HG03175 (cell line): Measurements from ENCODE around the gene TAS2R31.
A peak's percentile ranks its signal among the peaks of the same experiment; 100 is the strongest.
"Not testable (repeated sequence)": the region's sequence is repeated elsewhere in the genome, so short reads cannot be mapped to it uniquely, and the experiment has no call there.

Experiments
- ATAC-seq: cut with Tn5 transposase; IDR thresholded peaks from one replicate; pipeline ENCODE4 v1.9.1; 2021; ENCODE audit warnings: mild to moderate bottlenecking, moderate library complexity; ENCODE audit not compliant: unreplicated experiment

TAS2R31 gene, protein sequence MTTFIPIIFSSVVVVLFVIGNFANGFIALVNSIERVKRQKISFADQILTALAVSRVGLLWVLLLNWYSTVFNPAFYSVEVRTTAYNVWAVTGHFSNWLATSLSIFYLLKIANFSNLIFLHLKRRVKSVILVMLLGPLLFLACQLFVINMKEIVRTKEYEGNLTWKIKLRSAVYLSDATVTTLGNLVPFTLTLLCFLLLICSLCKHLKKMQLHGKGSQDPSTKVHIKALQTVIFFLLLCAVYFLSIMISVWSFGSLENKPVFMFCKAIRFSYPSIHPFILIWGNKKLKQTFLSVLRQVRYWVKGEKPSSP

DNA sequence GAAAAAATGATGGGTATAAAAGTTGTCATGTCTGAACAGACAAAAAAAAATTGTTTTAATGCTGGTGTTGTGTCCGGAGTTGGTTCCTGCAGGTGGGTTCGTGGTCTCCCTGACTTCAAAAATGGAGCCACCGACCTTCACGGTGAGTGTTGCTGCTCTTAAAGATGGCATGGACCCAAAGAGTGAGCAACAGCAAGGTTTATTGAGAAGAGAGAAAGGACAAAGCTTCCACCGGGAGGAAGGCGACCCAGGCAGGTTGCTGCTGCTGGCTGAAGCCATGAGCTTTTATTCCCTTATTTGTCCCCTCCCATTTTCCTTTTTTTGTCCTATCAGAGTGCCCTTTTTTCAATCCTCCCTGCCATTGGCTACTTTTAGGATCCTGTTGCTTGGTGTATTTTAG, at the start of gene TAS2R31:
Gene TAS2R31 (minus strand): TSS at position 101 of the 400 bp plus-strand sequence. CDS start 72 bp downstream, at position 29.
- no peak for ATAC-seq

DNA sequence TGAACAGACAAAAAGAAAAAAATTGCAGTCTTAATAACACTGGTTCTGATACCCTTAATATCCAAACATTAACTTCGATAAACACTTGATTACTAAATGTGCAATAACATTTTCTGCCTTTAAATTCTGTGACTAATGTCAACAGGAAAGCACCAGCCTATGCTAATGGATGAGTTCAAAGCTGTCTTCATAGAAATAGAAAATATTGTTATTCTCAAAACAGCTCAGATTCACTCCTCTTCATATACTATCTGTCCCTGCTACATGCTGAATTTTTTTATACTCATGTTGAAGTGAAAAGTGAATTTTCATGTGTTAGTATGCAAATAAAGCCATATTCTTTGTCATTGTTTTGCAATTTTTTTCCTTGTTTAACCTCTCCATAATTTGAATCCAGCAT, 47.0 kb upstream of the TAS2R31 start:
- no peak for ATAC-seq

DNA sequence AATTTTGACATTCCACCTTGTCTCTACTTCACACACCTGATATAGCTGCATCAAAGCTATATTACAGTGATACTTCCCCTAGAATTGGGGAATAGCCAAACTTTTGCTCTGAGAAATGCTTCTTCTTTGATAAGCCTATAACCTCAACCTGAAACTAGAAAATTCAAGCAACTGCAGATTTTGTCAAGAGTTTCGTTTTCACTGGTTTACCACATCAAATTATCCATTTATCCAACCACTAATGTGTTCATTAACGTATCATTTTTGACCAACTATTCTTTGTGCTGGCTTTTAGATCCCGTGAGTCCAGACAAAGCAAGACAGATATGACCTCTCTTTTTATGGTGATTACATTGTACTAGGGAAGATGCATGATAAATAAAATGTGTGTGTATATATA, 44.4 kb upstream of the TAS2R31 start:
- ATAC-seq, result peak; percentile 75

DNA sequence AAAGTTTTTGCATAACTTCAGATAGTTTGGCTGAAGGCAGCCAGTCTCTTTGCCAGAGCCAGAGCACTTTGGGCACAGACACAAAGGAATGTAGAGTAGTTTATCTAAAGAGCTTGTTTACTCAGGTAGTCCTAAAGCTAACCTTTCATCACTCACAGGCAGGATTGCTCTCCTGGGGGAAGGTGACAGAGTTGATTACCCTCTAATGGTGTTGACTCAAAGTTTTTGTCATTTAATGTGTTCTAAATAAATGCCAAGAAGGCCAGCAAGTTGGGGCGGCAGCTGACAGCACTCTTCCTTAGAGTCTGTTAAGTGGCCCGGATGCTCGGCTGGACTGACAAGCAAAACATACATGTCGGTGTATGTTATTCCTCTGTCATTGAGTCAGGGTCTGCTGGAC, 40.2 kb upstream of the TAS2R31 start:
- no peak for ATAC-seq

DNA sequence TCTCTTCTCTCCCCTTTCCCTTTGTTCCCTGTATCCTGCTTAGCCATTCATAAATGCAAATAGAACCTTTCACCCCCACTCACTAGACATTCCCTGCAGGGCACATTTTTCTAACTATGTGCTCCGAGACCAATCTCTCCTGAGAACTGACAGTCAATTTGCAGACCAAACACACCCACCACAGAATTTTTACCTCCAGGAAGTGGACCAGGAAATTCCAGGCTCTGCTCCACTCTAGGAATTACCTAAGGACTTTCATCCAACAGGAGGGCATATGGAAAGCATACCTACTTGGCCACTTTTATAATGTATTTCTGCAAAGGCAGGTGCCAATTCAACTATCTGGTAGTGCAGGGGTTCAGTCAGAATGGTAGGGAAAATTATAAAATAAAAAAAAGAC, 39.8 kb upstream of the TAS2R31 start:
- no peak for ATAC-seq

DNA sequence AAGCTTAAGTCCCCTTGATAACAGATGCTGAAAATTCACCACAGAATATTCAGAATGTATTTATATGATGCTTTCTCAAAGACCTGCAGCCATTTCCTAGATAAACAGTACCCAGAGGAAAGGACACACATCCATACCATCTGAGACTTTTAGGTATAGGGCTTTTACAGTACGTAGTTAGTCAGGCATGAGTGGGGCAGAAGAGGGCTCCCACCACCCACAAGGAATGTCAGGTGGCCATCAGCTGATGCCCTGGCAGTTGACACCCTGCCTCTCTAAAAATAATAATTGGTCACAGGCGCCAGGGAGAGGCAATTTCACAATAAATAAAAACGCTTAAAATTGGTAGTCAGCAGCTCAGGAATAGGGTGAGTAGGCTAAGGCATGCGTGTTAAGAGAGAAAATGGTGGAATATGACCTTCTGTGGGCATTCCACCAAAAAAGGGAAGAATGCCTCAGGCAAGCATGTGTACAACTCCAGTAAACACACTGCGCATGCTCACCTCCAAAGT, 38.7 kb upstream of the TAS2R31 start:
- no peak for ATAC-seq

DNA sequence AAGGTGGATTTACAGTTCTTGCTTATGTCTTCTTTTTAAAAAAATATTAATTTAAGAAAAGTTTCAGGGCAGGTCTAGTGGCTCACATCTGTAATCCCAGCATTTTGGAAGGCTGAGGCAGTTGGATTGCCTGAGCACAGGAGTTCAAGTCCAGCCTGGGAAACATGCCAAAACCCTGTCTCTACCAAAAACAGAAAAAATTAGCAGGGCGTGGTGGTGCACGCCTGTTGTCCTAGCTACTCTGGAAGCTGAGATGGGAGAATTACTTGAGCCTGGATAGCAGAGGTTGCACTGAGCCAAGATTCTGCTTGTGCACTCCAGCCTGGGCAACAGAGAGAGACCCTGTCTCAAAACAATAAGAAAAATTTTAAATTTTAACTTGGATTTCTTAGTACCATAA, 36.3 kb upstream of the TAS2R31 start:
- ATAC-seq, result no peak

DNA sequence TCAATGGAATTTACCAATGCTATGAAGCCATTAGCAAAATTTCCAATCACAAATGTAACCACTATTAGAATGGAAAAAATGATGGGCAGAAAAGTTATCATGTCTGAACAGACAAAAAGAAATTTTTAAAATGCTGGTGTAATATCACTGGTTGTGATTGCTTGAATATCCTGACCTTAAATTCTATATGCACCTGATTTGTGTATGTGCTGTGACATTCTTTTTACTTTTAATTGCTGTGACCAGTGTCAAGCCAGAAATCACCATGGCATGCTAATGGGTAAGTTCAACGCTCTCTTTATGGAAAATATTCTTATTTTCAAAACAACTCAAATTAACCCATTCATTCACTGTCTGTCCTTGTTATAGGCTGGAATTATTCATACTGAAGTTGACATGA, 31.0 kb upstream of the TAS2R31 start, which contains the start of gene TAS2R46:
Gene TAS2R46 (minus strand): TSS at position 101 of the 400 bp plus-strand sequence. CDS start 0 bp downstream, at position 101.
- not testable (repeated sequence) for ATAC-seq

DNA sequence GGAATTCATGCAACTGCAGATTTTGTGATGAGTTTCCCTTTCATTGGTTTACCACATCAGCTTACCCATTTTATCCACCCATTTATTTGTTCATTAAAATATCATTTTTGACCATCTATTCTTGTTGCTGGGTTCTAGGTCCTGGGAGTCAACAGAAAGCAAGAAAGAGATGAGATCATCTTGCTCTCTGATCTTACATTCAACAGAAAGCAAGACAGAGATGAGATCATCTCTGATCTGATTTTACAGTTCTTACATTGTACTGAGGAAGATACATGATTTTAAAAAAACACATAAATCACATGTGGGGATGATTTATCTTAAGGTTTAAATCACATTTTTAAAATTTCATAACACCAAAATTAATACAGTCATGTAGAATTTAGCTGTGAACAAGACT, 28.6 kb upstream of the TAS2R31 start:
- ATAC-seq, result no peak

DNA sequence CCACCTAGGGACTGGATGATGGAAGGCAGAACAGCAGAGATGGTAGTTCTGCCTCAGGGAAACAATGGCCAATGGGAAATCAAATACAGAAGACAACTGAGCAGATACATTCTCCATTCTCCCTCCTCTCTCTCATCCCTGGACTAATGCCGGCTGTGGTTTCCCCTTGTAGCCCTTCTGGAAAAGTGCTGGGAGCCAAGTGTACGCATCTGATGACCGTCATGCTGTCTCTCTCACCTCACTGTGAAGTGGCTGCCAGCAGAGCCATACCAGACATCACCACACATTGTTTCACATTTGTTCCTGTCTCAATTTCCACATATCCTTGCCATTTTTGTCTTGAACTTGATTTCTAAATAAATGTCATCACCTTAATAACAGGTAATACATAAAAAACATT, 27.8 kb upstream of the TAS2R31 start:
- ATAC-seq, result no peak

DNA sequence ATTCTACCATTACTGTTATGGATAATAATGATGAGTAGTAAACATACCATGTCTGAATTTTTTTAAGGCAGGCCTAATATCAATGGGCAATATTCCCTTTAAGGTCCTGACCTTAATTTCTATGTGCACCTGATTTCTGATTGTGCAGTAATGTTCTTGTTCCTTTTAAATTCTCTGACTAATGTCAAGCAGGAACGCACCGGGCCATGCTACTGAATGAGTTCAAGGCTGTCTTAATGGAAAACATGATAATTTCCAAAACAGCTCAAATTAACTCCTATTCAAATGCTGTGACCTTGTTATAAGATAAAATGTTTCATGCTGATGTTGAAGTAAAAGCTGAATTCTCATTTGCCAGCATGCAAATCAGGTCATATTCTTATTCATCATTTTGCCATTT, 24.1 kb upstream of the TAS2R31 start:
- ATAC-seq, result no peak

DNA sequence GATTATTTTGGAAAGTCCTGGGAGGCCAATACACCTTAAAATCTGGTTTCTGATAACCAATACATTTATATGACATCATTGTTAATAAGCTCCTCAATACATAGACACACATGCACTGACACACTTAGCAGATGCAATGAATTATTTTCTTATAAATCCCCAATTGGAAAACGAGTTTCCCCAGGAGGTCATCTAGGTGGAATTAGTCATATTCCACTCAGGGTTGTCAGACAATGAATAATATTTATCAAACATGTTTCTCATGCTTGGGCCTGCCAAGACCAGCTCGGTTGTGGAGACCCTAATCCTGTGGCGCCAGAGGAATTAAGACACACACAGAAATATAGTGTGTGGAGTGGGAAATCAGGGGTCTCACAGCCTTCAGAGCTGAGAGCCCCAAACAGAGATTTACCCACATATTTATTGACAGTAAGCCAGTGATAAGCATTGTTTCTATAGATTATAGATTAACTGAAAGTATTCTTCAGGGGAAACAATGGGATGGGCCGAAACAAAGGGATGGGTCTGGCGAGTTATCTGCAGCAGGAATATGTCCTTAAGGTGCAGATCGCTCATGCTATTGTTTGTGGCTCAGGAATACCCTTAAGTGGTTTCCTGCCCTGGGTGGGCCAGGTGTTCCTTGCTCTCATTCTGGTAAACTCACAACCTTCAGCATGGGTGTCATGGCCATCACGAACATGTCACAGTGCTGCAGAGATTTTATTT, 18.8 kb upstream of the TAS2R31 start:
- not testable (repeated sequence) for ATAC-seq

DNA sequence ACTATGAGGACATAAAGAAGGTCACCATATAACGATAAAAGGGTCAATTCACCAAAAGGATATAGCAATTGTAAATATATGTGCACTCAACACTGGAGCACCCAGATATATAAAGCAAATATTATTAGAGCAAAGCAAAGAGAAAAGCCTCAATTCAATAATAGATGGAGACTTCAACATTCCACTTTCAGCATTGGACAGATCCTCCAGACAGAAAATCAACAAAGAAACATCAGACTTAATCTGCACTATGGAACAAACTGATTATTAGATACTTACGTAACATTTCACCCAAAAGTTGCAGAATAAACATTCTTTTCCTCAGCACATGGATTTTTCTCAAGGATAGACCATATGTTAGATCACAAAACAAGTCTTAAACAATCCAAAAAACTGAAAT, 10.2 kb upstream of the TAS2R31 start:
- ATAC-seq, result not testable (repeated sequence)

DNA sequence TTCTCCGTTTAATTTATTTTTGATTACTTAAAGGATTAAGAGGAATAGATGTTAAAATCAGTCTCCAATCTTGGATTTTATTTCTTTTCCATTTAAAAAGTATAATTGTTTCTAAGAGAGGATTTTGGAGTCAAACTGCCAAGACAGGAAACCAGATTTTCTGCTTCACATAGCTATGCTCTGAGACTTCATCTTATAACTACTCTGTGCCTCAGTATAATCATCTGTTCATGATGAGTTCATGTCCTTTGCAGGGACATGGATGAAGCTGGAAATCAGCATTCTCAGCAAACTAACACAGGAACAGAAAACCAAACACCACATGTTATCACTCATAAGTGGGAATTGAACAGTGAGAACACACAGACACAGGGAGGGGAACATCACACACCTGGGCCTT, 9.0 kb upstream of the TAS2R31 start:
- no peak for ATAC-seq

DNA sequence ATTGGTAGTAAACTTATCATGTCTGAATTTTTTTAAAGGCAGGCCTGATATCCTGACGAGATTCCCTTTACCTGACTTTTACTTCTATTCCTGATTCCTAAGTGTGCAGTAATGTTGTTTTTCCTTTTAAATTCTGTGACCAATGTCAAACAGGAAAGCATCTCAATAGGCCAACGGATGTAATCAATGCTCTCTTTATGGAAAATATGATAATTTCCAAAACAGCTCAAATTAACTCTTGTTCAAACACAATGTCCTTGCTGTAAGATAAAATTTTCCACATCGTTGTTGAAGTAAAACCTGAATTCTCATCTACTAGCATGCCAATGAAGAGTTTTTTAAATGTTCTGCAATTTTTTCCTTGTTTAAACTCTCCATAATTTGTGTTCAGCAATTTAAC, 8.0 kb upstream of the TAS2R31 start:
- no peak for ATAC-seq

DNA sequence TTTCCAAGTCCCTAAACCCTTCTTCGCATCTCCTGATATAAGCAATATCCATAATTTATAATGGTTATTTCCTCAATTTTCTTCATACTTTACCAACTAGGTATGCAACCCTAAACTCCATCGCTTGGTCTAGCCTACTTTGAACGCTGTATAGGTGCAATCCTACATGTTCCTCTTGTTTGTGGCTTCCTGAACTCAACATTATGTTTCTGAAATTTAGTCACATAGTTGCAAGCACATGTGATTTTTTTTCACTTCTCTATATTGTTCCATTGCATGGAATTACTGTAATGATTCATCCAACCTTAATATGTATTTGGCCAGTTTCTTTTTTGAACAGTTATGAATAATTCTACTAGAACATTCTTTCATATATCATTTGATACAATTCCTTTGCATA, 2.8 kb upstream of the TAS2R31 start:
- not testable (repeated sequence) for ATAC-seq

DNA sequence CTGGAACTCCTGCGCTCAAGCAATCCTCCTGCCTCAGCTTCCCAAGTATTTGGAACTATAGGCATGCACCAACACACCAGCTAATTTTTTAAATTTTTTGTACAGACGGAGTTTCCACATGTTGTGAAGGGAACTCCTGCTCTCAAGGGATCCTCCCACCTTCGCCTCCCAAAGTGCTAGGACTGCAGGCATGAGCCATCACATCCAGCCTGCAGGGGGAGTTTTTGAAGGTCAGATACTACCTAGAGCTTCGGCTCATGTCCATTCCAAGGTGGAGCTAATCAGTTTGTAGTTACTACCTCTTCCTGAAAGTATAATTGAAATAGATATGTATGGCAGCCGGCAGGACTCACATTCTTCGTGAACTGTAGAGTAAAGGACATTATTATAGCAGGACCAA, 5.1 kb downstream of the TAS2R31 start:
- ATAC-seq, result no peak

DNA sequence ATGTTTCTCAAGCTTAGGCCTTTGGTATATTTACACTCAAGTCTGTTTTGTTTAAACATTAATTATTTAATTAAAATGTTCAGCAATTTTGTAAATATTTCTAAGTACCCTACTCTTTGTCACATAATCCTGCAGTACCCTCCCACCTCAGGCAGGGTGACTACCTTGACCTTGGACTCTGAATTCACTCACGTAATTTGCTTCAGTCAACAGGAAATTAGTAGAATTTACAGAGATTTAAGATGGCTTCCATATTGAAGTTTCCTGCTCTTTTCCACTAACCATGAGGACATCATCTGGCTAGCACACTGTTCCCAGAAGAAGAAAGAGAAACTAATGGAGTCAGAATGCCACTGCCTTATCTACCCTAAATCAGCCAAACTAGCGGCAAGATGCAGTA, 7.8 kb downstream of the TAS2R31 start:
- no peak for ATAC-seq

DNA sequence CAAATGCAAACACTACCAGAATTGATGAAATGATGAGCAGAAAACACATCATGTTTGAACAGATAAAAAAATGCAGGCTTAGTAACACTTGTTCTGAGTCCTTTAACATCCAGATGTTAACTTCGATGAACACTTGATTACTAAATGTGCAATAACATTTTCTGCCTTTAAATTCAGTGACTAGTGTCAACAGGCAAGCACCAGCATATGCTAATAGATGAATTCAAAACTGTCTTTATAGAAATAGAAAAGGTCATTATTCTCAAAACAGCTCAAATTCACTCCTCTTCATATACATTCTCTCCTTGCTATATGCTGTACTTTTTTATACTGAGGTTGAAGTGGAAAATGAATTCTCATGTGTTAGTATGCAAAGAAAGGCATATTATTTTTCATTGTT, 8.7 kb downstream of the TAS2R31 start, which contains the start of gene TAS2R19:
Gene TAS2R19 (minus strand): TSS at position 101 of the 400 bp plus-strand sequence. CDS start 49 bp downstream, at position 52.
- no peak for ATAC-seq

DNA sequence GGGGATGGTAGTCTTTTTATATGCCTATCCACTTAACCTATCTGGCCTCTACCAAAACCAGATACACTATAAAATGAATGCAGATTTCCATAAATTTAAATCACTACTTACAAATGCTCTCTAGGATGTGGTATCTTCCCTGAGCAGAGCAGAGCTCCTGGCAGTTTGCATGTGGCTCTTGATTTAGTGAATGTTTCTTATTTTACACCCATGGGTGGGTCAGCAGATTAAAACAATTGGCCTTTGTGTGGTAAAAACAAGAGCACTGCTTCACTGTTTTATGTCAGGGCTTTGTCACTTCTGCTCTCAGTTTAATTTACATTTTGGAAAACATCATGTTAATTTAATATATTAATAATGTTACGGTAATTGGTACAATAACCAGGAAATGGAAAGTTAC, 14.3 kb downstream of the TAS2R31 start:
- no peak for ATAC-seq

DNA sequence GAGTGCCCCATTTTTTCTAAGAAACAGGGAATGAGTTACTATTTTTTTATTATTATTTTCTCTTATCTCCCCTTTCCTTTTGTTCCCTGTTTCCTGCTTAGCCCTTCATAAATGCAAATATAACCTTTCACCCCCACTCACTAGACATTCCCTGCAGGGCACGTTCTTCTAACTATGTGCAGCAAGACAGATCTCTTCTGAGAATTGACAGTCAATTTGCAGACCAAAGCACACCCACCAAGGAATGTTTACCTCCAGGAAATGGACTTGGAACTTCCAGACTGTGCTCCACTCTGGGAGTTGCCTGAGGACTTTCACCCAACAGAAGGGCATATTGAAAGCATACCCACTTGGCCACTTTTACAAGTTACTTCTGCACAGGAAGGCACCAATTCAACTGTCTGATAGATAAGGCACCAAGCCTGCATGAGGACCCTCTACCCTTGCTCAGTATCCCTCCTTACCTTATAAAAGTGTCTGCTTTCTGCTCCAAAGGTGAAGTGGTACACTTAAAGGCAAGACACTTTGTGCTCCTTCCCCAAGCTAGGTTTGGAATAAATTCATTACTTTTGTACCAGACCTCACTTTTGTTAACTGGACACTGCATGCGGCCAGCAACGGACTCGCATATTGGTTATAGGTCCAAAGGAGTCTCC, 15.3 kb downstream of the TAS2R31 start:
- ATAC-seq, result no peak
